ACC112 (cell line): ENCODE results near the gene GPSM1.

Source experiments
- H2AFZ ChIP-seq: fragments of 200-600 bp; sonication (generic); one replicate; pipeline ENCODE4 v1.6.0; 2017; ENCODE audit warnings: antibody characterized with exemption, low read length; ENCODE audit not compliant: unreplicated experiment
- H3K27ac ChIP-seq: fragments of 200-600 bp; sonication (generic); 2 replicates; pipeline ENCODE4 v1.5.1; 2014; ENCODE audit warnings: low read depth, mild to moderate bottlenecking, antibody characterized with exemption, low read length, moderate library complexity
- H3K27me3 ChIP-seq: fragments of 200-600 bp; sonication (generic); 2 replicates; pipeline ENCODE4 v1.6.1; 2014; ENCODE audit warnings: mild to moderate bottlenecking, antibody characterized with exemption, low read length, moderate library complexity, mixed read lengths; ENCODE audit not compliant: insufficient read depth
- H3K36me3 ChIP-seq: fragments of 200-600 bp; sonication (generic); 2 replicates; pipeline ENCODE4 v1.6.1; 2016; ENCODE audit warnings: mild to moderate bottlenecking, antibody characterized with exemption, low read length, moderate library complexity, mixed read lengths; ENCODE audit not compliant: insufficient read depth
- H3K4me1 ChIP-seq: fragments of 200-600 bp; sonication (generic); one replicate; pipeline ENCODE4 v1.6.1; 2016; ENCODE audit warnings: low read length, mixed read lengths; ENCODE audit not compliant: insufficient read depth, unreplicated experiment, control insufficient read depth
- H3K4me3 ChIP-seq: fragments of 200-600 bp; sonication (generic); 2 replicates; pipeline ENCODE4 v1.5.1; 2014; ENCODE audit warnings: mild to moderate bottlenecking, low read depth, low read length
- H3K79me2 ChIP-seq: fragments of 200-600 bp; sonication (generic); one replicate; pipeline ENCODE4 v1.6.0; 2016; ENCODE audit warnings: low read length; ENCODE audit not compliant: control insufficient read depth, unreplicated experiment, insufficient read depth

The GPSM1 gene

DNA sequence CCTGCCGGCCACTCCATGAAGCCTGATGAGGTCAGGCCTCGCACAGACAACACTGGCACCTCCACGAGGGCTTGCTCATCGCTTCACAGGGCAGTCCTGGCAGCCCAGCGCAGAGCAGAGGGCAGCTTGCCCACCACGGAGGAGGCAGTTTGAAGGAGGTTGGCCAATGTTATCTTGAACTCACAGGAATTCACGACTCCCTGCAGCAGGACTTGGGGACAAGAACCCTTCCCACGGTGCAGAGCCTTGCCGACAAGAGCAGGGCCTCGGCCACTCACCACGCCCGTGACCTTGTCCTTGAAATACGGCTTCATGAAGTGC, 67.6 kb downstream of the GPSM1 start:
- H3K4me1 ChIP-seq = peaks cover 18% of the 10 kb centered on the region
- H3K79me2 ChIP-seq = peaks cover 23% of the 10 kb centered on the region
- no peak overlapping the region for H2AFZ ChIP-seq
- no peak overlapping the region for H3K4me3 ChIP-seq
- H3K27ac ChIP-seq = no peak overlapping the region
- peaks cover 18% of the 10 kb centered on the region; the same call in 1 of the 2 replicates for H3K36me3 ChIP-seq
- H3K27me3 ChIP-seq = no peaks in the 10 kb centered on the region

DNA sequence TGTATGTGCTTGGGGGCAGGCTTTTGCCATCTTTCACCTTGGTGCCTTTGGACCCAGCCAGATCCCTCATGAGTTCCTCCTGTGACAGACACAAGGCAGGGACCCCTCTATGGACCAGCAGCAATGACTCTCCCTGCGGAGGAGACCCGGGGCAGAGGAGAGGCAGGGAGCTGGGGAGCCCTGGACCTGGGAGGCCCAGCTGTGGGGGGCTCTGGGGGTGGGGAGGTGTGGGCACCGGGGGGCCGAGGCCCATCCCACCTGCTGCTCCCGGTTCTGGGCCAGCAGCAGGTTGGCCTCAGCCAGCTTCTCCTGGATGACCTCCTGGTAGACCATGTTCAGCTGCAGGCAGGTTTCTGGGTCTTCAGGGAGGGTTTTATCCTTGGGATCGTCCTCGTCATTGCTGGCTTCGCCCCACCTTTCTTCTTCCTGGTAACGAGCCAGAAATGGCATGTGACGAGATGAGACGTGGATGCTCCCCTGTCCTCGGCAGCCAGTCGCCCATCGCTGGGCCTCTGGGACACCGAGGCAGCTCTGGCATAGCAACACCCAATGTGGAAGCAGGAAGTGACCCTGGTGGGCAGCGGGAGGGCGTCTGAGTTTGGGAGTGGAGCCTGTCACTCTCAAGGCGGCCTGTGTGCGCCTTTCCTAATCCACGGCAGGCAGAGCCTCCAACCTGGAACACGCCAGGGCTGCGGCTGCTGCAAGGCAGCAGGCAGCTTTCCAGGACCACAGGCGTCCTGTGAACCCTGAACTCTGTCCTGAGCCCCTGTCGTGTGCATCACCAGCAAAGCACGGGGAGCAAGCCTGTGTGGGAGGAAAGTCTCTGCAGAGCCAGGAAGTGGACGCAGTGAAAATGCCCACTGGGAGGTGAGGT, 68.2 kb downstream of the GPSM1 start:
- H3K36me3 ChIP-seq = peaks cover 18% of the 10 kb centered on the region; the same call in 1 of the 2 replicates
- no peak overlapping the region for H3K4me3 ChIP-seq

GRCh38 chr9:136396219-136396515, 68.8 kb downstream of the GPSM1 start:
- H2AFZ ChIP-seq = no peak overlapping the region
- H3K4me3 ChIP-seq = no peak overlapping the region
- peaks cover 23% of the 10 kb centered on the region for H3K79me2 ChIP-seq
- peaks cover 18% of the 10 kb centered on the region; the same call in 1 of the 2 replicates for H3K36me3 ChIP-seq
- no peaks in the 10 kb centered on the region for H3K27me3 ChIP-seq
- peaks cover 23% of the 10 kb centered on the region for H3K4me1 ChIP-seq
- no peak overlapping the region for H3K27ac ChIP-seq

More for the DNA sequence above, 68.2 kb downstream of the GPSM1 start:
- H2AFZ ChIP-seq = no peak overlapping the region
- no peaks in the 10 kb centered on the region for H3K27me3 ChIP-seq
- no peak overlapping the region for H3K27ac ChIP-seq
- H3K79me2 ChIP-seq = peaks cover 23% of the 10 kb centered on the region
- peaks cover 22% of the 10 kb centered on the region for H3K4me1 ChIP-seq

DNA sequence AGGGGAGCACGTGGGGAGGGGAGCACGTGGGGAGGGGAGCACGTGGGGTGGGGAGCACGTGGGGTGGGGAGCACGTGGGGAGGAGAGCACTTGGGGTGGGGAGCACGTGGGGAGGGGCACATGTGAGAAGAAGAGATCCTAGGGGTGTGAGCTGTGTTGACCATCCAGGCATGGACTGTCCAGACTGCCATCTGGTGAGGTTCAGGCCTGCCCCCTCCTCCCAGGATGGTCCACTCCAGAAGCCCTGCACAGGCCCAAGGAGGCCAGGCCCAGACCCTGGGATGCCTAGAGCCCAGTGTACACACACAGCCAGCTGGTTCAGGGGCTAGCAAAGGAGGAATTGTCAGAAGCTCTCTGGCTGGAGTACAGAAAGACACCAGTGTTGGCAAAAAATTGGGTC, 70.3 kb downstream of the GPSM1 start:
- Histone ChIP-seq H3K79me2 (peaks cover 23% of the 10 kb centered on the region), H3K27ac (no peak overlapping the region), H3K4me1 (peaks cover 22% of the 10 kb centered on the region), H3K36me3 (peaks cover 18% of the 10 kb centered on the region; the same call in 1 of the 2 replicates), H3K27me3 (no peaks in the 10 kb centered on the region), H2AFZ (no peak overlapping the region), H3K4me3 (no peak overlapping the region)

DNA sequence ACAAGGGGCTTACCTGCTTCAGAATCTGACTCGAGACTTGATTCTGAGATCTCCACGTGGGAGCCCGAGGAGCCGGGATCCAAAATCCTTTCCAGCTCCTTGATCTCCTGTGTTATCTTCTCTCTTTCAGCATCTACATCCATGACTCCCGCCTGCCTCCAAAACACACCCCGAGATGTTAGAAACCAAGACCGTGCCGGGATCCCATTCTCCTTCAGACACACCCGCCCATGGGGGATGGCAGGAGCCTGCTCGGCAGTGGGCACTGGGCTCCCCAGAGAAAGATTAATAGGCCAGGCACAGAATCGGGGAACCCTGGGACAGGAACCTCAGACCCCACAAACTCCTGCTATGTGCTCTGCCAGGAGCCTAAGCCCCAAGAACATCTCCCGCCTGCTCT, 70.9 kb downstream of the GPSM1 start:
- peaks cover 18% of the 10 kb centered on the region; the same call in 1 of the 2 replicates for H3K36me3 ChIP-seq
- H3K79me2 ChIP-seq = peaks cover 23% of the 10 kb centered on the region
- H3K27ac ChIP-seq = no peak overlapping the region
- H3K27me3 ChIP-seq = no peaks in the 10 kb centered on the region
- H3K4me3 ChIP-seq = peak overlapping the region; percentile 99
- peaks cover 16% of the 10 kb centered on the region for H3K4me1 ChIP-seq
- H2AFZ ChIP-seq = no peak overlapping the region

- Histone ChIP-seq H3K4me1 (peaks cover 16% of the 10 kb centered on the region), H3K79me2 (peaks cover 23% of the 10 kb centered on the region), H3K36me3 (peaks cover 14% of the 10 kb centered on the region; the same call in 1 of the 2 replicates), H3K4me3 (peak overlapping the region; percentile 99), H3K27ac (peak overlapping the region; percentile 15; the same call in 1 of the 2 replicates), H2AFZ (peak overlapping the region; percentile 21), H3K27me3 (no peaks in the 10 kb centered on the region)
These were observed 72.1 kb downstream of the GPSM1 start for GRCh38 chr9:136399176-136400037.

- Histone ChIP-seq H3K79me2 (peaks cover 25% of the 10 kb centered on the region), H3K4me3 (peak within 1 kb of the TSS; percentile 99), H3K4me1 (peaks cover 16% of the 10 kb centered on the region), H2AFZ (peak within 1 kb of the TSS; percentile 21), H3K27ac (peak within 1 kb of the TSS; percentile 15; the same call in 1 of the 2 replicates), H3K36me3 (peaks cover 12% of the 10 kb centered on the region; the same call in 1 of the 2 replicates), H3K27me3 (no peaks in the 10 kb centered on the region)
These were observed 72.9 kb downstream of the GPSM1 start, which contains the start of gene SNAPC4 for GRCh38 chr9:136400038-136400834. Gene SNAPC4, minus strand, starts transcription at chr9:136400170. Its CDS starts 1,742 bp downstream, at chr9:136398428.

DNA sequence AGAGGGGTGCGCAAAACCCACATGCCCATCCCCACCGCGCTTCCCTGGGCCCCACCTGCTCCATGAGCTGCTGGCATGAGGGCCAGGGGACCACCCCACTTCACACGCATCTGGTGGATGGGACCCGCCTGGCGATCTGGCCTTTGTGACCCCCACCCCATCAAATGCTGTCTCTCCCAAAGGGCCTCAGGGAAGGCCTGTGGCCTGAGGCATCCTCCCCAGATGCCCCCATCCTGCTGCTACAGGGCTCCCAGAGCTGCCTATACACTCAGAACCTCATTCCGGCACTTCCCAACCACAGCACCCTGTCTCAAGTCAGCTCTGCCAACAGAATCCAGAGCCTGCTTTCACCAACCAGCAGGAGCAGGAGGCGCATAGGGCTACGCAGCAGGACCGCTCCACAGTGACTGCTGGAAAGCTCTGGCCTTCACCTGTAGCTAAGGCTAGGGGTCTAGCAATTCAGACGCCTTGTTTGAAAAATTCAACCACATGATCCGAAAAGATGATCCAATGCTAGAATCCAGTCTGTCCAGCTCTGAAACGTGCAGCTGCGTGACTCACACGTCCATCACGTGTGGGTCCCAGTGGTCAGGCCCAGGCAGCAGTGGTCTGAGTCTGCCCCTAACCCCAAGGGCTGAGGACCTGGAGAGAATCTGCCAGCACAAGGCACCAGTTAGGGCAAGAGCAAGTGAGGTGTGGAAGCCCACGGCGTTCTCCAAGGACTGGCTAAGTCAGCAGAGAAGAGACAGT, 74.0 kb downstream of the GPSM1 start:
- Histone ChIP-seq H3K36me3 (peaks cover 8% of the 10 kb centered on the region; the same call in 1 of the 2 replicates), H3K79me2 (peaks cover 25% of the 10 kb centered on the region), H3K4me1 (peaks cover 16% of the 10 kb centered on the region), H3K4me3 (no peak overlapping the region), H3K27ac (no peak overlapping the region; the same call in 1 of the 2 replicates), H3K27me3 (no peaks in the 10 kb centered on the region), H2AFZ (no peak overlapping the region)

GRCh38 chr9:136402067-136402466, 74.7 kb downstream of the GPSM1 start:
- H3K4me3 ChIP-seq = no peak overlapping the region
- H3K79me2 ChIP-seq = peaks cover 25% of the 10 kb centered on the region
- peaks cover under 1% of the 10 kb centered on the region; the same call in 1 of the 2 replicates for H3K36me3 ChIP-seq
- H2AFZ ChIP-seq = no peak overlapping the region
- peaks cover 16% of the 10 kb centered on the region for H3K4me1 ChIP-seq
- H3K27ac ChIP-seq = no peak overlapping the region
- H3K27me3 ChIP-seq = no peaks in the 10 kb centered on the region
